ENCODE data around the gene PITPNM2. TPM values are rescaled to one million over a fixed set of nuclear protein-coding genes. Genes with fewer than 3 reads are reported as not detected.

The PITPNM2 gene
- total RNA-seq, 1 donor from 2014 or later: 30.2 TPM

Other genes starting within 250 kb of the PITPNM2 start
- gene ABCB9, start 184.6 kb downstream of the PITPNM2 start, total RNA-seq: 6.2 and 14.3 TPM in 2 replicates
- 8.8 and 10.6 TPM in 2 replicates for gene OGFOD2, start 175.8 kb downstream of the PITPNM2 start, total RNA-seq
- gene ARL6IP4, start 170.4 kb downstream of the PITPNM2 start, total RNA-seq: 189 and 247 TPM in 2 replicates
- 26.2 and 31.3 TPM in 2 replicates for gene MPHOSPH9, start 82.1 kb upstream of the PITPNM2 start, total RNA-seq
- 5.6 and 17.6 TPM in 2 replicates for gene MTRFR, start 82.3 kb upstream of the PITPNM2 start, total RNA-seq
- gene CDK2AP1, start 120.8 kb upstream of the PITPNM2 start, total RNA-seq: 351 and 376 TPM in 2 replicates
- gene SBNO1, start 213.8 kb upstream of the PITPNM2 start, total RNA-seq: 19.4 and 20.2 TPM in 2 replicates
- gene KMT5A, start 233.0 kb upstream of the PITPNM2 start, total RNA-seq: 28.3 and 55.2 TPM in 2 replicates

All from glomerular endothelial cell (primary cell).